Right lobe of liver (tissue), 4 donors: ENCODE data around the gene FAM204A.

Experiments
- POLR2A ChIP-seq: fragments of 450-650 bp; IDR thresholded peaks from one replicate; pipeline ENCODE4 v1.6.1; 2017; ENCODE audit warnings: antibody characterized with exemption, mild to moderate bottlenecking
- TF ChIP-seq, protein P1 (sequence below), 4 donors: fragments of 200-600 bp in 3 of 4; fragments of 450-650 bp in 1 of 4; IDR thresholded peaks; one replicate each; pipeline versions ENCODE4 v1.5.1 to v1.8.0; 2016 to 2022; ENCODE audit warnings: antibody characterized with exemption in 4 of 4, mild to moderate bottlenecking in 2 of 4
- donor health status: DM: no; HTN: no; CAD: no.
- donor health status: DM: no; HTN: no; CAD: no.
- donor health status: DM: no; HTN: yes; CAD: no.

DNA sequence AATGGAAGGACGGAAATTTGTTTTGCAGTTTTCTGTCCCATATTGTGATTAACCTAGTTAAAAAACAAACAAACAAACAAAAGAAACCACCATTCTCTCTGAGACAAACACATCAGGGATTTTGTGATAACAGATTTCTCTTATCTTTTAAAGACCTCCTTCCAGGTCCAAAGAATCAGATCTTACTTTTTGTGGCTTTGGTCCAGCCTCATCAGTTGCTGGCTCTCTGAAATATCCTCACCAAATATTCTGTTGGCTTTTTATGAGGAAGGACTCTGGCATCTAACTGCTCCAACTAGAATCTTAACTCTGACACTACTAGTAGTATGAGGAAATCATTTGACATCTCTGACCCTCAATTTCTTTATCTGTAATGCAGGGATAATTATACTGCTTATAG is 4.8 kb downstream of the FAM204A start:
- TF ChIP-seq POLR2A, result no peak
- TF ChIP-seq, protein P1, sequence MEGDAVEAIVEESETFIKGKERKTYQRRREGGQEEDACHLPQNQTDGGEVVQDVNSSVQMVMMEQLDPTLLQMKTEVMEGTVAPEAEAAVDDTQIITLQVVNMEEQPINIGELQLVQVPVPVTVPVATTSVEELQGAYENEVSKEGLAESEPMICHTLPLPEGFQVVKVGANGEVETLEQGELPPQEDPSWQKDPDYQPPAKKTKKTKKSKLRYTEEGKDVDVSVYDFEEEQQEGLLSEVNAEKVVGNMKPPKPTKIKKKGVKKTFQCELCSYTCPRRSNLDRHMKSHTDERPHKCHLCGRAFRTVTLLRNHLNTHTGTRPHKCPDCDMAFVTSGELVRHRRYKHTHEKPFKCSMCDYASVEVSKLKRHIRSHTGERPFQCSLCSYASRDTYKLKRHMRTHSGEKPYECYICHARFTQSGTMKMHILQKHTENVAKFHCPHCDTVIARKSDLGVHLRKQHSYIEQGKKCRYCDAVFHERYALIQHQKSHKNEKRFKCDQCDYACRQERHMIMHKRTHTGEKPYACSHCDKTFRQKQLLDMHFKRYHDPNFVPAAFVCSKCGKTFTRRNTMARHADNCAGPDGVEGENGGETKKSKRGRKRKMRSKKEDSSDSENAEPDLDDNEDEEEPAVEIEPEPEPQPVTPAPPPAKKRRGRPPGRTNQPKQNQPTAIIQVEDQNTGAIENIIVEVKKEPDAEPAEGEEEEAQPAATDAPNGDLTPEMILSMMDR (IDR thresholded peaks at IDR 0.05), result no peak
